IMR-90 (cell line): Measurements from ENCODE around the gene GNA14.

Experiments
- CEBPB ChIP-seq: IDR thresholded peaks from 2 replicates; pipeline ENCODE4 v1.6.1; 2012; ENCODE audit warnings: low read depth, low read length, improper control_type of control experiment
- POLR2A ChIP-seq: IDR thresholded peaks from 2 replicates; pipeline ENCODE4 v1.6.1; 2012; ENCODE audit warnings: mild to moderate bottlenecking, low read depth, low read length
- RFX5 ChIP-seq: IDR thresholded peaks from 2 replicates; pipeline ENCODE4 v1.8.0; 2012; ENCODE audit warnings: low read depth, mild to moderate bottlenecking, low read length, moderate library complexity

DNA sequence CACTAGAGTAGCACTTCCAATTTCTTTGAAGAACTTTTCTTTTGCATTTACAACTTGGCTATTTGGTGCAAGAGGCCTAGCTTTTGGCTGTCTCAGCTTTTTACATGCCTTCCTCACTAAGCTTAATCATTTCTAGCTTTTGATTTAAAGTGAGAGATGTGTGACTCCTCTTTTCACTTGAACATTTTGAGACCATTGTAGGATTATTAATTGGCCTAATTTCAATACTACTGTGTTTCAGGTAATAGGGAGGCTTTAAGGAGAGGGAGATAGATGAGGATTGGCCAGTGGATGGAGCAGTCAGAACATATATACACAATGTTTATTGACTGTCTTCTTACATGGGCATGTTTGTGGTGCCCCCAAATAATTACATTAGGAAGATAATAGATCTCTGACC lies 161.7 kb downstream of the GNA14 start:
- TF ChIP-seq POLR2A (no peak), RFX5 (no peak), CEBPB (no peak)
